IPS DF 6.9 (cell line): ENCODE results near the gene MYBPHL.

Source experiments
- DNase-seq: peaks from one replicate; pipeline ENCODE4 v3.0.0-alpha.2; 2013; ENCODE audit warnings: low read depth, low spot score
- H3K27ac ChIP-seq: one replicate; pipeline ENCODE4 v1.5.1; 2013; ENCODE audit warnings: low read length, control low read depth
- H3K27me3 ChIP-seq: 2 replicates; pipeline ENCODE4 v1.6.1; 2013; ENCODE audit warnings: mild to moderate bottlenecking, low read length; ENCODE audit not compliant: control insufficient read depth, insufficient read depth
- H3K36me3 ChIP-seq: 2 replicates; pipeline ENCODE4 v1.6.1; 2013; ENCODE audit warnings: low read length; ENCODE audit not compliant: control insufficient read depth, insufficient read depth
- H3K4me1 ChIP-seq: 2 replicates; pipeline ENCODE4 v1.6.1; 2013; ENCODE audit warnings: low read length; ENCODE audit not compliant: control insufficient read depth, insufficient read depth
- H3K4me3 ChIP-seq: 2 replicates; pipeline ENCODE4 v1.5.1; 2013; ENCODE audit warnings: mild to moderate bottlenecking, low read length
- H3K9me3 ChIP-seq: 2 replicates; pipeline ENCODE4 v1.6.1; 2013; ENCODE audit warnings: low read length, inconsistent platforms; ENCODE audit not compliant: control insufficient read depth, insufficient read depth
- WGBS: extraction: QIAGEN DNeasy Blood & Tissue Kit; methylation state at CpG from one replicate; pipeline ENCODE4 v1.1.7; 2013; ENCODE audit warnings: mixed read lengths, missing lambda C conversion rate; ENCODE audit not compliant: insufficient read length, insufficient coverage; 5-methylcytosine and 5-hydroxymethylcytosine counted together

The MYBPHL gene

DNA sequence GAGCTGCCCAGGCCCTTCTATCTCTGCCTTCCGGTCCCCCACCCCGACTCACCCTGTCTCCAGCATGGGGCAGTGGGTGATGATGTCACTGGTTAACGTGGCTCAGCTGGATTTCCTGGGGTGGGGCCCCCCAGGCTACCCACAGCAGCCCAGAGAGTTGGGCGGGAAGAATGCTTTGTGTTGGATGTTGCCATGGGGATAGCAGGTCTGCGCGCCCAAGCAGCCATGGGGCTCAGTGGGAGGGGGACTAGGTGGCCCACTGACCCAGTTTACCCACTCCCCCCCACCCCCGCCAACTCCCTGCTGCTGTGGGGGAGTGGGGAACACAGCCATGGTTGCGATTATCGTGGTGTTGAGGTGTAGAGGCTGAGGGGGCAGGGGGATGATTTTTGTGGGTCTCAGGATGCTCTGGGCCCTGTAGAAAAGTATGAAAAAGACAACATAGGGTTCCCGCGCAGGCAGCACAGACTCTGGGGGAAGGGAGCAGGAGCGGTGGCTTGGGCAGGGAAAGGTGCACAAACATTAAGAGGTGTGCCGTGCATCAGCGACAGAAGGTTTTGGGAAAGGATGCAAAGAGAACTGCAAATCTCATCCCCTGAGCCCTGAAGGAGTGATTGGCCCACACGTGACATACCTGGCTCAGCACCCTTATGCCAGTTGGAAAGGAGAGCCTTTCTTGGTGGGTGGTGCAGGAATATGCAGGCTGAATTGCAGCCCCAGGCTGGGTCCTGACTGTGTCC lies 49.0 kb downstream of the MYBPHL start:
- WGBS, result no CpG with 5 or more reads among the region's 15 CpGs
- H3K27ac ChIP-seq, result no peak overlapping the region
- no peaks in the 10 kb centered on the region for H3K9me3 ChIP-seq
- H3K36me3 ChIP-seq, result peaks cover 15% of the 10 kb centered on the region
- no peak overlapping the region for H3K4me3 ChIP-seq
- H3K27me3 ChIP-seq, result no peaks in the 10 kb centered on the region
- no peak for DNase-seq
- H3K4me1 ChIP-seq, result peaks cover 13% of the 10 kb centered on the region

- Histone ChIP-seq H3K27me3 (no peaks in the 10 kb centered on the region), H3K9me3 (no peaks in the 10 kb centered on the region)
- no peak for DNase-seq
These were observed 49.7 kb downstream of the MYBPHL start for GRCh38 chr1:109256971-109257681.

DNA sequence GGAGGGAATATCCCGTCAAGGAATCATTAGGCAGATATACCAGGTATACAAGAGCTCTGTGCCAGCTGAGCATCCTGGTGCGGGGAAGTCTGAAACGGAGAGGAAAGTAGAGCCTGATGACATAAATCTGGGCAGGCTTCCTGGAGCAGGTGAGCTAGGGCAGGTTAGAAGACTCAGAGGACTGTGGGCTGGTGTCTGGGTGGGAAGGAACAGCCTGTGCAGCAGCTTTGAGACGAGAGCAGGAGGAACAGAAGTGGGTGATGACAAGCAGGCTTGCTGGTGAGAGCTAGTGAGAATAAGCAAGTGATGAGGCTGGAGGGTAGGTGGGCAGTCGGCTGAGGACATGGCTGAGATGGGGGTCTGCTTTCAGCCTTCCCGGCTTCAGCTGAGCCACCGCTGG lies 50.7 kb downstream of the MYBPHL start:
- Histone ChIP-seq H3K27me3 (no peaks in the 10 kb centered on the region), H3K4me3 (no peak overlapping the region), H3K9me3 (no peaks in the 10 kb centered on the region), H3K4me1 (peaks cover 13% of the 10 kb centered on the region), H3K27ac (no peak overlapping the region), H3K36me3 (peaks cover 9% of the 10 kb centered on the region; the same call in 1 of the 2 replicates)
- no peak for DNase-seq
- no CpG with 5 or more reads among the region's 7 CpGs for WGBS

More at GRCh38 chr1:109256971-109257681, 49.7 kb downstream of the MYBPHL start:
- Histone ChIP-seq H3K4me1 (peaks cover 13% of the 10 kb centered on the region), H3K27ac (no peak overlapping the region), H3K36me3 (peaks cover 15% of the 10 kb centered on the region), H3K4me3 (no peak overlapping the region)
- WGBS, result no CpG with 5 or more reads among the region's 5 CpGs

GRCh38 chr1:109255678-109256077 lies 51.1 kb downstream of the MYBPHL start:
- no peak for DNase-seq
- peaks cover 7% of the 10 kb centered on the region; the same call in 1 of the 2 replicates for H3K36me3 ChIP-seq
- H3K27me3 ChIP-seq, result no peaks in the 10 kb centered on the region
- H3K9me3 ChIP-seq, result no peaks in the 10 kb centered on the region
- no peak overlapping the region for H3K4me3 ChIP-seq
- no CpG with 5 or more reads among the region's 5 CpGs for WGBS
- peaks cover 13% of the 10 kb centered on the region for H3K4me1 ChIP-seq
- H3K27ac ChIP-seq, result no peak overlapping the region

GRCh38 chr1:109255097-109255651 lies 51.6 kb downstream of the MYBPHL start:
- no CpG with 5 or more reads among the region's 15 CpGs for WGBS
- no peak for DNase-seq
- H3K27me3 ChIP-seq, result 0 out of 2 replicates have a peak, but pooled peaks cover 4% of the 10 kb centered on the region
- no peaks in the 10 kb centered on the region for H3K9me3 ChIP-seq
- no peak overlapping the region for H3K27ac ChIP-seq
- peaks cover 7% of the 10 kb centered on the region; the same call in 1 of the 2 replicates for H3K36me3 ChIP-seq
- no peak overlapping the region for H3K4me3 ChIP-seq
- H3K4me1 ChIP-seq, result peaks cover 16% of the 10 kb centered on the region

- H3K9me3 ChIP-seq, result no peaks in the 10 kb centered on the region
- H3K27me3 ChIP-seq, result 0 out of 2 replicates have a peak, but pooled peaks cover 5% of the 10 kb centered on the region
- peaks cover 15% of the 10 kb centered on the region for H3K4me1 ChIP-seq
- H3K27ac ChIP-seq, result no peak overlapping the region
- no CpG with 5 or more reads among the region's 7 CpGs for WGBS
- H3K36me3 ChIP-seq, result peaks cover 7% of the 10 kb centered on the region; the same call in 1 of the 2 replicates
- no peak overlapping the region for H3K4me3 ChIP-seq
- DNase-seq, result no peak
These were observed 52.2 kb downstream of the MYBPHL start for GRCh38 chr1:109254621-109255096.

- Histone ChIP-seq H3K4me3 (no peak overlapping the region), H3K27me3 (0 out of 2 replicates have a peak, but pooled peaks cover 5% of the 10 kb centered on the region), H3K27ac (no peak overlapping the region), H3K36me3 (peaks cover 5% of the 10 kb centered on the region; the same call in 1 of the 2 replicates), H3K4me1 (peaks cover 15% of the 10 kb centered on the region), H3K9me3 (no peaks in the 10 kb centered on the region)
- no CpG with 5 or more reads among the region's 9 CpGs for WGBS
- no peak for DNase-seq
These were observed 52.8 kb downstream of the MYBPHL start for GRCh38 chr1:109253803-109254620.

DNA sequence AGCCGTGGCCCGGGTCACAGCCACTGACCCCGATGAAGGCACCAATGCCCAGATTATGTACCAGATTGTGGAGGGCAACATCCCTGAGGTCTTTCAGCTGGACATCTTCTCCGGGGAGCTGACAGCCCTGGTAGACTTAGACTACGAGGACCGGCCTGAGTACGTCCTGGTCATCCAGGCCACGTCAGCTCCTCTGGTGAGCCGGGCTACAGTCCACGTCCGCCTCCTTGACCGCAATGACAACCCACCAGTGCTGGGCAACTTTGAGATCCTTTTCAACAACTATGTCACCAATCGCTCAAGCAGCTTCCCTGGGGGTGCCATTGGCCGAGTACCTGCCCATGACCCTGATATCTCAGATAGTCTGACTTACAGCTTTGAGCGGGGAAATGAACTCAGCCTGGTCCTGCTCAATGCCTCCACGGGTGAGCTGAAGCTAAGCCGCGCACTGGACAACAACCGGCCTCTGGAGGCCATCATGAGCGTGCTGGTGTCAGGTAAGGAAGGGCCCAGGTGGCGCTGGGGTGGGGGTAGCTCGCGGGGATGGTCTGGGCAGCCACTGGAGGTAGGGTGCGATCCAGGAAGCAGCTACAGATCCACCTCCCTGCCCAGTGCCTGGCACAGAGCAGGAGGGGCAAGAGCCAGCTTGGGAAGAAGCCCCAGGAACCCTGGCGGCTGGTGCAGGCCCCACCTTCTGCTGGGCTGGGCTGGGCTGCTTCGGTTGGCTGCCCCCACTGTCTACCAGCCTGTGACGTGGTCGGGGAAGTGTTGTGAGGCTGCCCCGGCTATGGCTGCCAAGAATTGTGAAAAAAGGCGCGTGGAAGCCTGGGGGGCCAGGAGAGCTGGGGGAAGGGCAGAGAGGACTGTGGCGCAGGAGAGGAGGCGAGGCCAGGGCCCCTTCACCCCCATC lies 53.7 kb downstream of the MYBPHL start:
- peaks cover 21% of the 10 kb centered on the region for H3K4me1 ChIP-seq
- no CpG with 5 or more reads among the region's 33 CpGs for WGBS
- H3K27me3 ChIP-seq, result 0 out of 2 replicates have a peak, but pooled peaks cover 5% of the 10 kb centered on the region
- no peak for DNase-seq
- no peaks in the 10 kb centered on the region for H3K9me3 ChIP-seq
- H3K4me3 ChIP-seq, result no peak overlapping the region
- no peaks in the 10 kb centered on the region; the same call in 1 of the 2 replicates for H3K36me3 ChIP-seq
- H3K27ac ChIP-seq, result no peak overlapping the region

DNA sequence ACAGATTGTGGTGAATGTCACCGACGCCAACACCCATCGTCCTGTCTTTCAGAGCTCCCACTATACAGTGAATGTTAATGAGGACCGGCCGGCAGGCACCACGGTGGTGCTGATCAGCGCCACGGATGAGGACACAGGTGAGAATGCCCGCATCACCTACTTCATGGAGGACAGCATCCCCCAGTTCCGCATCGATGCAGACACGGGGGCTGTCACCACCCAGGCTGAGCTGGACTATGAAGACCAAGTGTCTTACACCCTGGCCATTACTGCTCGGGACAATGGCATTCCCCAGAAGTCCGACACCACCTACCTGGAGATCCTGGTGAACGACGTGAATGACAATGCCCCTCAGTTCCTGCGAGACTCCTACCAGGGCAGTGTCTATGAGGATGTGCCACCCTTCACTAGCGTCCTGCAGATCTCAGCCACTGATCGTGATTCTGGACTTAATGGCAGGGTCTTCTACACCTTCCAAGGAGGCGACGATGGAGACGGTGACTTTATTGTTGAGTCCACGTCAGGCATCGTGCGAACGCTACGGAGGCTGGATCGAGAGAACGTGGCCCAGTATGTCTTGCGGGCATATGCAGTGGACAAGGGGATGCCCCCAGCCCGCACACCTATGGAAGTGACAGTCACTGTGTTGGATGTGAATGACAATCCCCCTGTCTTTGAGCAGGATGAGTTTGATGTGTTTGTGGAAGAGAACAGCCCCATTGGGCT lies 54.5 kb downstream of the MYBPHL start:
- Histone ChIP-seq H3K4me3 (no peak overlapping the region), H3K27me3 (0 out of 2 replicates have a peak, but pooled peaks cover 5% of the 10 kb centered on the region), H3K9me3 (no peaks in the 10 kb centered on the region), H3K4me1 (peaks cover 21% of the 10 kb centered on the region), H3K36me3 (no peaks in the 10 kb centered on the region), H3K27ac (no peak overlapping the region)
- WGBS, result no CpG with 5 or more reads among the region's 31 CpGs
- no peak for DNase-seq
